IPS-NIHi11 (cell line): ENCODE data around the gene TRIM4.

ENCODE experiments used
- DNase-seq: peaks from one replicate; pipeline ENCODE4 v3.0.0; 2012; ENCODE audit warnings: mixed read lengths, low spot score

TRIM4 gene

GRCh38 chr7:99842926-99843325 lies 76.4 kb downstream of the TRIM4 start:
- no peak for DNase-seq
